Activated CD8-positive, alpha-beta memory T cell treated with anti-CD3 and anti-CD28 coated beads, Interleukin-2, amount 50 U/mL, for 48 hours (primary cell): ENCODE measurements around the gene BRMS1.
"Not testable (repeated sequence)": the region's sequence is repeated elsewhere in the genome, so short reads cannot be mapped to it uniquely, and the experiment has no call there.

Experiments used
- DNase-seq: peaks from one replicate; pipeline ENCODE4 v3.0.0-alpha.2; 2020

BRMS1 gene

GRCh38 chr11:66362481-66363147, 17.7 kb upstream of the BRMS1 start:
- DNase-seq: no peak

- DNase-seq: no peak
Measured at GRCh38 chr11:66361502-66361941, 16.6 kb upstream of the BRMS1 start.

GRCh38 chr11:66360406-66361073, 15.6 kb upstream of the BRMS1 start:
- DNase-seq: no peak

GRCh38 chr11:66359662-66360087, 14.8 kb upstream of the BRMS1 start:
- no peak for DNase-seq

GRCh38 chr11:66350560-66351235, 5.8 kb upstream of the BRMS1 start:
- DNase-seq: not testable (repeated sequence)

- DNase-seq: no peak
Measured at GRCh38 chr11:66349084-66349386, 4.1 kb upstream of the BRMS1 start.

- peak; percentile 97 for DNase-seq
Measured at GRCh38 chr11:66347425-66348276, 2.7 kb upstream of the BRMS1 start, which contains the start of gene B4GAT1. TSS of gene B4GAT1 (minus strand) at chr11:66347629. CDS start at chr11:66347545, 84 bp downstream.

GRCh38 chr11:66346476-66347424, 1.8 kb upstream of the BRMS1 start:
- DNase-seq: no peak

- DNase-seq: no peak
Measured at GRCh38 chr11:66345316-66345649, 379 bp upstream of the BRMS1 start.

- no peak for DNase-seq
Measured at GRCh38 chr11:66343176-66343575, 1.7 kb downstream of the BRMS1 start.

- no peak for DNase-seq
Measured at GRCh38 chr11:66341502-66342126, 3.3 kb downstream of the BRMS1 start.

- DNase-seq: no peak
Measured at GRCh38 chr11:66340596-66341501, 4.1 kb downstream of the BRMS1 start.

GRCh38 chr11:66339686-66340483, 5.0 kb downstream of the BRMS1 start:
- no peak for DNase-seq

GRCh38 chr11:66339162-66339675, 5.7 kb downstream of the BRMS1 start:
- DNase-seq: no peak

GRCh38 chr11:66338276-66339161, 6.4 kb downstream of the BRMS1 start:
- no peak for DNase-seq

- DNase-seq: no peak
Measured at GRCh38 chr11:66337103-66337899, 7.6 kb downstream of the BRMS1 start.
